ENCODE results near the gene ARID5B. TPM values are rescaled to one million over a fixed set of nuclear protein-coding genes. Genes with fewer than 3 reads are reported as not detected.

Gene ARID5B
- total and polyA plus RNA-seq, 2 experiments from 2014 or later: 1.3 to 1.6 TPM

DNA sequence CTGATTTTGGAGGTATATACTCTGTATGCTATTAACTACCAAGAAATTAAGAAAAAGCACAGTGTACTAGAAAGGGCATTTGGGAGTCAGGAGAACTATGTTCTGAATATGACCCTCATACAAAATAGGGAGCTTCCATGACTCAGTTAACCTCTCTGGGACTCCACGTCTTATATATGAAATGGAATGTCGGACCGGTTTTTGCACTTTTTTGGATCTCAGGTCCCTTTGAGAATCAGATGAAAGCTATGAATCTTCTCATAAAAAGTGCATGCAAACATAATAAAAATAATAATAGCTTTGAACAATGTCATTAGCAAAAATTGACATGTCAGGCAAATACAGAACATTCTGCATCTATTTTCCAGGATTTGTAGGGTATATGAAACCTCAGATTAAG, 113.0 kb downstream of the ARID5B start:
- H3K27ac Mint-ChIP-seq: no peak overlapping the region
- Histone ChIP-seq H3K79me2 (replicated peaks; ENCODE audit: insufficient read depth) (no peaks in the 10 kb centered on the region), H3K36me3 (ENCODE audit: insufficient read depth) (no peaks in the 10 kb centered on the region), H3F3A (replicated peaks; ENCODE audit: low read depth) (no peaks in the 10 kb centered on the region), H3K4me3 (no peak overlapping the region), H3K4me1 (ENCODE audit: insufficient read depth) (peaks cover 19% of the 10 kb centered on the region), H2AFZ (no peak overlapping the region), H4K20me1 (replicated peaks; ENCODE audit: insufficient read depth) (no peaks in the 10 kb centered on the region), H3K27ac (ENCODE audit: low read depth) (no peak overlapping the region), H3K9me2 (ENCODE audit: insufficient read depth) (no peaks in the 10 kb centered on the region), H3K27me3 (ENCODE audit: insufficient read depth) (no peaks in the 10 kb centered on the region), H3K4me2 (no peak overlapping the region)
- ATAC-seq: no peak
- no peaks in the 10 kb centered on the region for H3K36me3 Mint-ChIP-seq (ENCODE audit: low read depth)
- no peaks in the 10 kb centered on the region for H3K27me3 Mint-ChIP-seq (ENCODE audit: insufficient read depth, low read depth, poor library complexity)
- TF ChIP-seq ZNF331 (CRISPR knock-in tag; IDR thresholded peaks at IDR 0.05; ENCODE audit: low read depth): no peak
- TF ChIP-seq, protein P1, sequence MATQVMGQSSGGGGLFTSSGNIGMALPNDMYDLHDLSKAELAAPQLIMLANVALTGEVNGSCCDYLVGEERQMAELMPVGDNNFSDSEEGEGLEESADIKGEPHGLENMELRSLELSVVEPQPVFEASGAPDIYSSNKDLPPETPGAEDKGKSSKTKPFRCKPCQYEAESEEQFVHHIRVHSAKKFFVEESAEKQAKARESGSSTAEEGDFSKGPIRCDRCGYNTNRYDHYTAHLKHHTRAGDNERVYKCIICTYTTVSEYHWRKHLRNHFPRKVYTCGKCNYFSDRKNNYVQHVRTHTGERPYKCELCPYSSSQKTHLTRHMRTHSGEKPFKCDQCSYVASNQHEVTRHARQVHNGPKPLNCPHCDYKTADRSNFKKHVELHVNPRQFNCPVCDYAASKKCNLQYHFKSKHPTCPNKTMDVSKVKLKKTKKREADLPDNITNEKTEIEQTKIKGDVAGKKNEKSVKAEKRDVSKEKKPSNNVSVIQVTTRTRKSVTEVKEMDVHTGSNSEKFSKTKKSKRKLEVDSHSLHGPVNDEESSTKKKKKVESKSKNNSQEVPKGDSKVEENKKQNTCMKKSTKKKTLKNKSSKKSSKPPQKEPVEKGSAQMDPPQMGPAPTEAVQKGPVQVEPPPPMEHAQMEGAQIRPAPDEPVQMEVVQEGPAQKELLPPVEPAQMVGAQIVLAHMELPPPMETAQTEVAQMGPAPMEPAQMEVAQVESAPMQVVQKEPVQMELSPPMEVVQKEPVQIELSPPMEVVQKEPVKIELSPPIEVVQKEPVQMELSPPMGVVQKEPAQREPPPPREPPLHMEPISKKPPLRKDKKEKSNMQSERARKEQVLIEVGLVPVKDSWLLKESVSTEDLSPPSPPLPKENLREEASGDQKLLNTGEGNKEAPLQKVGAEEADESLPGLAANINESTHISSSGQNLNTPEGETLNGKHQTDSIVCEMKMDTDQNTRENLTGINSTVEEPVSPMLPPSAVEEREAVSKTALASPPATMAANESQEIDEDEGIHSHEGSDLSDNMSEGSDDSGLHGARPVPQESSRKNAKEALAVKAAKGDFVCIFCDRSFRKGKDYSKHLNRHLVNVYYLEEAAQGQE (IDR thresholded peaks at IDR 0.05; ENCODE audit: unreplicated experiment): no peak
- no peak for TF ChIP-seq CREB1 (CRISPR knock-in tag; IDR thresholded peaks at IDR 0.05; ENCODE audit: low read depth)
- TF ChIP-seq NANOG (IDR thresholded peaks at IDR 0.05; ENCODE audit: borderline replicate concordance): no peak
- TF ChIP-seq, protein P2, sequence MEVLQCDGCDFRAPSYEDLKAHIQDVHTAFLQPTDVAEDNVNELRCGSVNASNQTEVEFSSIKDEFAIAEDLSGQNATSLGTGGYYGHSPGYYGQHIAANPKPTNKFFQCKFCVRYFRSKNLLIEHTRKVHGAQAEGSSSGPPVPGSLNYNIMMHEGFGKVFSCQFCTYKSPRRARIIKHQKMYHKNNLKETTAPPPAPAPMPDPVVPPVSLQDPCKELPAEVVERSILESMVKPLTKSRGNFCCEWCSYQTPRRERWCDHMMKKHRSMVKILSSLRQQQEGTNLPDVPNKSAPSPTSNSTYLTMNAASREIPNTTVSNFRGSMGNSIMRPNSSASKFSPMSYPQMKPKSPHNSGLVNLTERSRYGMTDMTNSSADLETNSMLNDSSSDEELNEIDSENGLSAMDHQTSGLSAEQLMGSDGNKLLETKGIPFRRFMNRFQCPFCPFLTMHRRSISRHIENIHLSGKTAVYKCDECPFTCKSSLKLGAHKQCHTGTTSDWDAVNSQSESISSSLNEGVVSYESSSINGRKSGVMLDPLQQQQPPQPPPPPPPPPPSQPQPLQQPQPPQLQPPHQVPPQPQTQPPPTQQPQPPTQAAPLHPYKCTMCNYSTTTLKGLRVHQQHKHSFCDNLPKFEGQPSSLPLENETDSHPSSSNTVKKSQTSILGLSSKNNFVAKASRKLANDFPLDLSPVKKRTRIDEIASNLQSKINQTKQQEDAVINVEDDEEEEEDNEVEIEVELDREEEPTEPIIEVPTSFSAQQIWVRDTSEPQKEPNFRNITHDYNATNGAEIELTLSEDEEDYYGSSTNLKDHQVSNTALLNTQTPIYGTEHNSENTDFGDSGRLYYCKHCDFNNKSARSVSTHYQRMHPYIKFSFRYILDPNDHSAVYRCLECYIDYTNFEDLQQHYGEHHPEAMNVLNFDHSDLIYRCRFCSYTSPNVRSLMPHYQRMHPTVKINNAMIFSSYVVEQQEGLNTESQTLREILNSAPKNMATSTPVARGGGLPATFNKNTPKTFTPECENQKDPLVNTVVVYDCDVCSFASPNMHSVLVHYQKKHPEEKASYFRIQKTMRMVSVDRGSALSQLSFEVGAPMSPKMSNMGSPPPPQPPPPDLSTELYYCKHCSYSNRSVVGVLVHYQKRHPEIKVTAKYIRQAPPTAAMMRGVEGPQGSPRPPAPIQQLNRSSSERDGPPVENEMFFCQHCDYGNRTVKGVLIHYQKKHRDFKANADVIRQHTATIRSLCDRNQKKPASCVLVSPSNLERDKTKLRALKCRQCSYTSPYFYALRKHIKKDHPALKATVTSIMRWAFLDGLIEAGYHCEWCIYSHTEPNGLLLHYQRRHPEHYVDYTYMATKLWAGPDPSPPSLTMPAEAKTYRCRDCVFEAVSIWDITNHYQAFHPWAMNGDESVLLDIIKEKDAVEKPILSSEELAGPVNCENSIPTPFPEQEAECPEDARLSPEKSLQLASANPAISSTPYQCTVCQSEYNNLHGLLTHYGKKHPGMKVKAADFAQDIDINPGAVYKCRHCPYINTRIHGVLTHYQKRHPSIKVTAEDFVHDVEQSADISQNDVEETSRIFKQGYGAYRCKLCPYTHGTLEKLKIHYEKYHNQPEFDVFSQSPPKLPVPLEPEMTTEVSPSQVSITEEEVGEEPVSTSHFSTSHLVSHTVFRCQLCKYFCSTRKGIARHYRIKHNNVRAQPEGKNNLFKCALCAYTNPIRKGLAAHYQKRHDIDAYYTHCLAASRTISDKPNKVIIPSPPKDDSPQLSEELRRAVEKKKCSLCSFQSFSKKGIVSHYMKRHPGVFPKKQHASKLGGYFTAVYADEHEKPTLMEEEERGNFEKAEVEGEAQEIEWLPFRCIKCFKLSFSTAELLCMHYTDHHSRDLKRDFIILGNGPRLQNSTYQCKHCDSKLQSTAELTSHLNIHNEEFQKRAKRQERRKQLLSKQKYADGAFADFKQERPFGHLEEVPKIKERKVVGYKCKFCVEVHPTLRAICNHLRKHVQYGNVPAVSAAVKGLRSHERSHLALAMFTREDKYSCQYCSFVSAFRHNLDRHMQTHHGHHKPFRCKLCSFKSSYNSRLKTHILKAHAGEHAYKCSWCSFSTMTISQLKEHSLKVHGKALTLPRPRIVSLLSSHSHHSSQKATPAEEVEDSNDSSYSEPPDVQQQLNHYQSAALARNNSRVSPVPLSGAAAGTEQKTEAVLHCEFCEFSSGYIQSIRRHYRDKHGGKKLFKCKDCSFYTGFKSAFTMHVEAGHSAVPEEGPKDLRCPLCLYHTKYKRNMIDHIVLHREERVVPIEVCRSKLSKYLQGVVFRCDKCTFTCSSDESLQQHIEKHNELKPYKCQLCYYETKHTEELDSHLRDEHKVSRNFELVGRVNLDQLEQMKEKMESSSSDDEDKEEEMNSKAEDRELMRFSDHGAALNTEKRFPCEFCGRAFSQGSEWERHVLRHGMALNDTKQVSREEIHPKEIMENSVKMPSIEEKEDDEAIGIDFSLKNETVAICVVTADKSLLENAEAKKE (CRISPR knock-in tag; IDR thresholded peaks at IDR 0.05): no peak
- no peak for TF ChIP-seq JUNB (IDR thresholded peaks at IDR 0.05; ENCODE audit: unreplicated experiment)
- TF ChIP-seq ZNF114 (CRISPR knock-in tag; IDR thresholded peaks at IDR 0.05): no peak
- no peak for TF ChIP-seq POLR2AphosphoS5 (IDR thresholded peaks at IDR 0.05; ENCODE audit: low read depth)
- TF ChIP-seq, protein P3, sequence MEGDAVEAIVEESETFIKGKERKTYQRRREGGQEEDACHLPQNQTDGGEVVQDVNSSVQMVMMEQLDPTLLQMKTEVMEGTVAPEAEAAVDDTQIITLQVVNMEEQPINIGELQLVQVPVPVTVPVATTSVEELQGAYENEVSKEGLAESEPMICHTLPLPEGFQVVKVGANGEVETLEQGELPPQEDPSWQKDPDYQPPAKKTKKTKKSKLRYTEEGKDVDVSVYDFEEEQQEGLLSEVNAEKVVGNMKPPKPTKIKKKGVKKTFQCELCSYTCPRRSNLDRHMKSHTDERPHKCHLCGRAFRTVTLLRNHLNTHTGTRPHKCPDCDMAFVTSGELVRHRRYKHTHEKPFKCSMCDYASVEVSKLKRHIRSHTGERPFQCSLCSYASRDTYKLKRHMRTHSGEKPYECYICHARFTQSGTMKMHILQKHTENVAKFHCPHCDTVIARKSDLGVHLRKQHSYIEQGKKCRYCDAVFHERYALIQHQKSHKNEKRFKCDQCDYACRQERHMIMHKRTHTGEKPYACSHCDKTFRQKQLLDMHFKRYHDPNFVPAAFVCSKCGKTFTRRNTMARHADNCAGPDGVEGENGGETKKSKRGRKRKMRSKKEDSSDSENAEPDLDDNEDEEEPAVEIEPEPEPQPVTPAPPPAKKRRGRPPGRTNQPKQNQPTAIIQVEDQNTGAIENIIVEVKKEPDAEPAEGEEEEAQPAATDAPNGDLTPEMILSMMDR (conservative IDR thresholded peaks at IDR 0.05; ENCODE audit: low read depth in 2 of 2): no peak
- no peak for TF ChIP-seq EZH2 (IDR thresholded peaks at IDR 0.05; ENCODE audit: low read depth, unreplicated experiment)
- no peak for TF ChIP-seq EZH2phosphoT487 (IDR thresholded peaks at IDR 0.05; ENCODE audit: unreplicated experiment)
- TF ChIP-seq STAT1 (IDR thresholded peaks at IDR 0.05; ENCODE audit: unreplicated experiment): no peak
- TF ChIP-seq, protein P4, sequence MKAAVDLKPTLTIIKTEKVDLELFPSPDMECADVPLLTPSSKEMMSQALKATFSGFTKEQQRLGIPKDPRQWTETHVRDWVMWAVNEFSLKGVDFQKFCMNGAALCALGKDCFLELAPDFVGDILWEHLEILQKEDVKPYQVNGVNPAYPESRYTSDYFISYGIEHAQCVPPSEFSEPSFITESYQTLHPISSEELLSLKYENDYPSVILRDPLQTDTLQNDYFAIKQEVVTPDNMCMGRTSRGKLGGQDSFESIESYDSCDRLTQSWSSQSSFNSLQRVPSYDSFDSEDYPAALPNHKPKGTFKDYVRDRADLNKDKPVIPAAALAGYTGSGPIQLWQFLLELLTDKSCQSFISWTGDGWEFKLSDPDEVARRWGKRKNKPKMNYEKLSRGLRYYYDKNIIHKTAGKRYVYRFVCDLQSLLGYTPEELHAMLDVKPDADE (IDR thresholded peaks at IDR 0.05): no peak
- no peak for DNase-seq (ENCODE audit: low spot score)
- H3K9me3 Mint-ChIP-seq: no peaks in the 10 kb centered on the region
- peaks cover 16% of the 10 kb centered on the region for H3K4me1 Mint-ChIP-seq
- no peak overlapping the region for H3K4me3 Mint-ChIP-seq

All from GM23338 (cell line).